ENCODE results near the gene DENND5B.

GRCh38 chr12:31506515-31507306 lies 84.2 kb downstream of the DENND5B start:
- no peak for TF ChIP-seq CTCF (conservative IDR thresholded peaks at IDR 0.05 in 1 of 2, IDR thresholded peaks at IDR 0.05 in 1 of 2; ENCODE audit: extremely low read depth in 1 of 2, insufficient read depth in 1 of 2, low read depth in 1 of 2, low read length in 2 of 2)
- no peak for TF ChIP-seq EZH2 (IDR thresholded peaks at IDR 0.05; ENCODE audit: borderline replicate concordance, low read length)

Data from mammary epithelial cell (primary cell).